Pancreas (tissue), 10 donors: ENCODE results near the gene SEL1L3. TPM values are rescaled to one million over a fixed set of nuclear protein-coding genes. Genes with fewer than 3 reads are reported as not detected.

Source experiments
- ATAC-seq, 4 donors: fragments of 200-7000 bp; cut with Tn5 transposase; one replicate each; pipeline versions ENCODE4 v1.8.0 to v1.9.1; 2020; ENCODE audit warnings: mild to moderate bottlenecking in 4 of 4, moderate library complexity in 4 of 4
- DNase-seq, 6 donors: peaks; one replicate each; pipeline ENCODE4 v3.0.0-alpha.2; 2020
- FAIRE-seq: peaks from 2 replicates; lab custom pipeline; 2012; peaks lifted over from hg19 to GRCh38; lab: Jason Lieb, UNC
- H3K27ac ChIP-seq, 4 donors: fragments of 200-600 bp; sonication (generic); 1 replicate in 3 of 4; 2 replicates in 1 of 4; pipeline versions ENCODE4 v1.5.0 to v1.8.0; 2020
- H3K27me3 ChIP-seq, 4 donors: fragments of 200-600 bp; one replicate each; pipeline ENCODE4 v1.8.0; 2021
- H3K36me3 ChIP-seq, 3 donors: fragments of 200-600 bp; sonication (generic) in 1 of 3; one replicate each; pipeline versions ENCODE4 v1.5.0 to v1.8.0; 2020 to 2021
- H3K4me1 ChIP-seq, 3 donors: fragments of 200-600 bp; one replicate each; pipeline ENCODE4 v1.8.0; 2021
- H3K4me3 ChIP-seq, 4 donors: fragments of 200-600 bp; sonication (generic) in 2 of 4; one replicate each; pipeline versions ENCODE4 v1.5.0 to v1.8.0; 2020 to 2021
- H3K9me3 ChIP-seq, 4 donors: fragments of 200-600 bp; one replicate each; pipeline ENCODE4 v1.8.0; 2021
- WGBS, 2 donors: extraction: QIAGEN DNeasy Blood & Tissue Kit; methylation state at CpG; one replicate each; pipeline ENCODE4 v1.1.7; 2013; 5-methylcytosine and 5-hydroxymethylcytosine counted together
- intact Hi-C, 3 donors: fragments of 100-400 bp; cut with DNase I; formaldehyde crosslinking; loops; one replicate each; pipeline versions ENCODE4 v1.11.1 to v1.14.2; 2022
- polyA plus RNA-seq, 2 donors: library from polyadenylated mRNA; stranded (reverse); fragments of 200-250 nt; gene quantifications; one replicate each; pipeline ENCODE4 v1.2.3, GENCODE V29; 2013
- total RNA-seq, 6 donors: library from RNA; stranded (reverse); fragmentation: NEBNext Ultra II Directional in 4 of 6; extraction: Animal tissue kit (Norgen Biotek cat#: 25700) in 4 of 6; gene quantifications; one replicate each; pipeline versions ENCODE4 v1.2.1 to v1.2.4, GENCODE V29; 2021 to 2023
- TF ChIP-seq, protein P1 (sequence below), 4 donors: fragments of 200-600 bp; sonication (generic) in 3 of 4; IDR thresholded peaks; one replicate each; pipeline versions ENCODE4 v1.5.0 to v1.8.0; 2021; ENCODE audit warnings: antibody characterized with exemption in 4 of 4
- donor health status: healthy with polysubstance abuse.
- donor health status: DM: no; HTN: no; CAD: no; lungs with moderate emphysema.
- donor health status: DM: no; HTN: no; CAD: no.
- donor health status: control.
- donor health status: control.
- donor health status: Bipolar disorder and iron deficiency.
- donor health status: DM: yes; HTN: yes; CAD: no.
- donor health status: DM: no; HTN: no; CAD: no.
- donor health status: DM: no; HTN: no; CAD: no.
- donor health status: DM: yes; HTN: yes; CAD: no.

SEL1L3 gene
- total and polyA plus RNA-seq, 8 donors: 18.4 to 76.7 (median 41.0) TPM

GRCh38 chr4:25782482-25782881 lies 80.3 kb downstream of the SEL1L3 start:
- Histone ChIP-seq H3K27ac (no peak overlapping the region), H3K36me3 (peaks cover 0 to 57% (median 32%) of the 10 kb centered on the region in 3 donors), H3K4me1 (no peaks in the 10 kb centered on the region), H3K4me3 (no peak overlapping the region), H3K9me3 (no peaks in the 10 kb centered on the region), H3K27me3 (no peaks in the 10 kb centered on the region)
- TF ChIP-seq, protein P1, sequence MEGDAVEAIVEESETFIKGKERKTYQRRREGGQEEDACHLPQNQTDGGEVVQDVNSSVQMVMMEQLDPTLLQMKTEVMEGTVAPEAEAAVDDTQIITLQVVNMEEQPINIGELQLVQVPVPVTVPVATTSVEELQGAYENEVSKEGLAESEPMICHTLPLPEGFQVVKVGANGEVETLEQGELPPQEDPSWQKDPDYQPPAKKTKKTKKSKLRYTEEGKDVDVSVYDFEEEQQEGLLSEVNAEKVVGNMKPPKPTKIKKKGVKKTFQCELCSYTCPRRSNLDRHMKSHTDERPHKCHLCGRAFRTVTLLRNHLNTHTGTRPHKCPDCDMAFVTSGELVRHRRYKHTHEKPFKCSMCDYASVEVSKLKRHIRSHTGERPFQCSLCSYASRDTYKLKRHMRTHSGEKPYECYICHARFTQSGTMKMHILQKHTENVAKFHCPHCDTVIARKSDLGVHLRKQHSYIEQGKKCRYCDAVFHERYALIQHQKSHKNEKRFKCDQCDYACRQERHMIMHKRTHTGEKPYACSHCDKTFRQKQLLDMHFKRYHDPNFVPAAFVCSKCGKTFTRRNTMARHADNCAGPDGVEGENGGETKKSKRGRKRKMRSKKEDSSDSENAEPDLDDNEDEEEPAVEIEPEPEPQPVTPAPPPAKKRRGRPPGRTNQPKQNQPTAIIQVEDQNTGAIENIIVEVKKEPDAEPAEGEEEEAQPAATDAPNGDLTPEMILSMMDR (IDR thresholded peaks at IDR 0.05): no peak
- WGBS, 2 donors: 85 to 93% methylated on average over 7 of the region's 7 CpGs
- ATAC-seq: no peak
- no peak for DNase-seq
- intact Hi-C loops: no loop called here
- FAIRE-seq: no peak

- Histone ChIP-seq H3K9me3 (no peaks in the 10 kb centered on the region), H3K36me3 (peaks cover 0 to 68% (median 32%) of the 10 kb centered on the region in 3 donors), H3K27ac (no peak overlapping the region), H3K4me3 (no peak overlapping the region), H3K27me3 (no peaks in the 10 kb centered on the region), H3K4me1 (no peaks in the 10 kb centered on the region)
- intact Hi-C loops: no loop called here
- no peak for ATAC-seq
- 89 to 95% methylated on average over 4 of the region's 4 CpGs for WGBS, 2 donors
- TF ChIP-seq, protein P1 (IDR thresholded peaks at IDR 0.05): no peak
- no peak for DNase-seq
- FAIRE-seq: no peak
Measured at GRCh38 chr4:25779021-25779420, 83.8 kb downstream of the SEL1L3 start.

GRCh38 chr4:25776795-25777194 lies 86.0 kb downstream of the SEL1L3 start:
- intact Hi-C loops: no loop called here
- Histone ChIP-seq H3K9me3 (no peaks in the 10 kb centered on the region), H3K27me3 (no peaks in the 10 kb centered on the region), H3K4me3 (no peak overlapping the region), H3K4me1 (no peaks in the 10 kb centered on the region), H3K36me3 (peaks cover 0 to 50% (median 23%) of the 10 kb centered on the region in 3 donors), H3K27ac (no peak overlapping the region)
- DNase-seq (no peak), ATAC-seq (no peak), FAIRE-seq (no peak)
- TF ChIP-seq, protein P1 (IDR thresholded peaks at IDR 0.05): no peak

DNA sequence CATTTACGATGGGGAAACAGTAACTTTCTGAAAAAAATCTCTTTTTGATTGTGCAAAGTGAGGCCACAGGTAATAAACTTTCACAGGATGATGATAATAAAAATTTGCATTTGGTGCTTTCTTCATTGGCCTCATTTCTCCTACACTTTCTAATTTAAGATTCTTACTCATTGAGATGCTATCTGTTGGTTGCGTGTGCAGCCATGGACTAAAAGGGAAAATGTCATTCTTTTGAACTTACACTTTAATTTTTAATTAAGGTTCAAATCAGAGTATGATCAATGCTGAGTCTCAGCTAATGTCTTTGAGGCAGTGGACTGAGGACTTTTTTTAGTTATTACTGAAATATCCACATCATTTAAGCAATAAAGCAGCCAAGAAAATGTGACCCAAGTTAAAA lies 87.6 kb downstream of the SEL1L3 start:
- DNase-seq (no peak), ATAC-seq (no peak), FAIRE-seq (no peak)
- TF ChIP-seq, protein P1 (IDR thresholded peaks at IDR 0.05): no peak
- no peaks in the 10 kb centered on the region for H3K4me1 ChIP-seq
- H3K36me3 ChIP-seq: peaks cover 0 to 35% (median 13%) of the 10 kb centered on the region in 3 donors
- no peaks in the 10 kb centered on the region for H3K9me3 ChIP-seq
- H3K4me3 ChIP-seq: no peak overlapping the region
- intact Hi-C loops: no loop called here
- H3K27me3 ChIP-seq: no peaks in the 10 kb centered on the region
- WGBS, 2 donors: 98% methylated on average over 2 of the region's 2 CpGs
- H3K27ac ChIP-seq: no peak overlapping the region

DNA sequence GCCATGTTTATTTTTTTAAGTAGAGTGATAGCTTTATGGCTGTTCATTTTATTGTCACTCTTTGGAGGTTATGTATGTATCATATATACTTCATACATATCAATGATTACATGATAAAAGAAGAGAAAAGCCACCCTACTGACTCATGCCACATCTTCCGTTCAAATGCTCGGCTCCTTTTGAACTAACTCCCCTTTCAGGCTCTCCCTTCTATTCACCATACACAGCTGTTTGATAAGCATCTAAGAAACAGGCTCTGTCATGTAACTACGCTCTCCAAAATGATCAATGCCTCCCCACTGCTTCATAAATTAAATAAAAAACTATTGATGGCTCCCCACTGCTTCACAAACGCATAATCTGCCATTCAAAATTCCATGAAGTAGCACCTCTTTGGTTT lies 89.4 kb downstream of the SEL1L3 start:
- no peak overlapping the region for H3K27ac ChIP-seq
- ATAC-seq: no peak
- DNase-seq: no peak
- H3K4me3 ChIP-seq: no peak overlapping the region
- TF ChIP-seq, protein P1 (IDR thresholded peaks at IDR 0.05): no peak
- H3K36me3 ChIP-seq: peaks cover 0 to 21% (median under 1%) of the 10 kb centered on the region in 3 donors
- WGBS, 2 donors: 97 to 98% methylated on average over 4 of the region's 4 CpGs
- no peaks in the 10 kb centered on the region for H3K4me1 ChIP-seq
- H3K9me3 ChIP-seq: no peaks in the 10 kb centered on the region
- H3K27me3 ChIP-seq: no peaks in the 10 kb centered on the region
- intact Hi-C loops: no loop called here
- FAIRE-seq: no peak
